GM21576 (cell line): ENCODE data around the gene ANKS4B.
"Not testable (repeated sequence)": the region's sequence is repeated elsewhere in the genome, so short reads cannot be mapped to it uniquely, and the experiment has no call there.

Source experiments
- ATAC-seq: cut with Tn5 transposase; IDR thresholded peaks from one replicate; pipeline ENCODE4 v1.9.1; 2021; ENCODE audit warnings: mild to moderate bottlenecking, moderate library complexity; ENCODE audit not compliant: unreplicated experiment

Gene ANKS4B

DNA sequence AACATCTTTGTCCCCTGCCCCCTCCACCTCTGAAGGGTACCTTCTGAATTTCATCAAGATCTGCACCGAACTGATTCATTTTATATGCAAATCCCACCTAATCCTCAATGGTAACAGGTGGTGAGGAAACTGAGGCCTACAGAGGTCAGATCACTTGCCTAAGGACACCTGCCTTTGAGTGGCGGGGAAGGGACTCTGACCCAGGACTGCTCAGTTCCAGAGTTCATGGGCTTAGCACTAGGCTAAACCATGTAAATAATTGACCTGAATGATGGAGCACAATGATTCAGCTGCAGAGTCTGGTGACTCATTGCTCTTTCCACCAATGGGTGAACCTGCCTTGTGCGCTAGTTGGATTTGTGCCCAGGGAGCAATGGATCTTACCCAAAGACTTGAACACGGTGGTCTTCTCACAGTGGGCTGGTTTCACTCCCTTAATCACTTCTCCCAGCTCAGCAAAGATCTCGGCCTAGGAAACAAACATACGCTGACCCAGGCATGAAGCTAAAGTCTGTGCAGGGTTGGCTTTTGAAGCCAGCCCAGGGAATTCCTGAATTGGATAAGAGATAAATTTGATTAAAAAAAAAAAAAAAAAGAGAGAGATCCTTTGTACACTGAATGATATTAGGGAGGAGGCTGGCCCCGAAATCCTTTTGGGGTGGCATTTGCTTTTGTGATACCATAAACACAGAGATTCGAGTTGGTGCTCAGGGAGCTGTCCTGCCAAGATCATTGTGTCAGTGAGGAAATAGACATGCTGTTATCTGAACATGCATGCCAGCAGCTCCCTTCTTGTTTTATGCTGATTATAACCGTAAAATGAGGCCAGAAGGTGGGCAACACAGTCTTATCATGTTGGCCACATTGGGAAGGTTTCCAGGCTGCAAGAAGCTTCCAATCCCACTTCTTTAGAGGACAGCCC lies 27.6 kb downstream of the ANKS4B start:
- no peak for ATAC-seq

DNA sequence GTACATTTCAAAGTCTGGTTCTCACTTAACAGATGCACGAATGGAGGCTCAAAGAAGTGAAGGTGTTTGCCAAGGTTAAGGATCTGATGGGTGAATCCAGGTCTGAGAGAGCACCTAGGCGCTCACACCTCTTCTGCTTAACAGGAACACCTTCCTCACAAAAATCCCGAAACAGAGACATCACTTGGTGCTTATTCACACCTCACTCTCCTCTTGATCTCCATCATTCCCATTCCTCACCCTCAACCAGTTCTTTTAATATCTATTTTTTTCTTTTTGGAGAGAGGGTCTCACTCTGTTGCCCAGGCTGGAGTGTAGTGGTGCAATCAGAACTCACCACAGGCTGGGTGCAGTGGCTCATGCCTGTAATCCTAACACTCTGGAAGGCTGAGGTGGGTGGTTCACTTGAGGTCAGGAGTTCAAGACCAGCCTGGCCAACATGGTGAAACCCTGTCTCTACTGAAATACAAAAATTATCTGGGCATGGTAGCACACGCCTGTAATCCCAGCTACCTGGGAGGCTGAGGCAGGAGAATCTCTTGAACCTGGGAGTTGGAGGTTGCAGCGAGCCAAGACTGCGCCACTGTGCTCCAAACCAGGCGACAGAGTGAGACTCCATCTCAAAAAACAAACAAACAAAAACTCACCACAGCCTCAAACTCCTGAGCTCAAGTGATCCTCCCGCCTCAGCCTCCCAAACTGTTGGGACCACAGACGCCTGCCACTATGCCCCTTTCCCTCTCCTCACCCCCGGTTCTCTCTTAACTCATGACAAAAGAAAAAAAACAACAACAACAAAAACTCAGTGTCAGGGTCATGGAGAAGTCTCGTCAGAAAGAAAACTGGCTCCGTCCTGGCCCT lies 29.5 kb downstream of the ANKS4B start:
- ATAC-seq = no peak

DNA sequence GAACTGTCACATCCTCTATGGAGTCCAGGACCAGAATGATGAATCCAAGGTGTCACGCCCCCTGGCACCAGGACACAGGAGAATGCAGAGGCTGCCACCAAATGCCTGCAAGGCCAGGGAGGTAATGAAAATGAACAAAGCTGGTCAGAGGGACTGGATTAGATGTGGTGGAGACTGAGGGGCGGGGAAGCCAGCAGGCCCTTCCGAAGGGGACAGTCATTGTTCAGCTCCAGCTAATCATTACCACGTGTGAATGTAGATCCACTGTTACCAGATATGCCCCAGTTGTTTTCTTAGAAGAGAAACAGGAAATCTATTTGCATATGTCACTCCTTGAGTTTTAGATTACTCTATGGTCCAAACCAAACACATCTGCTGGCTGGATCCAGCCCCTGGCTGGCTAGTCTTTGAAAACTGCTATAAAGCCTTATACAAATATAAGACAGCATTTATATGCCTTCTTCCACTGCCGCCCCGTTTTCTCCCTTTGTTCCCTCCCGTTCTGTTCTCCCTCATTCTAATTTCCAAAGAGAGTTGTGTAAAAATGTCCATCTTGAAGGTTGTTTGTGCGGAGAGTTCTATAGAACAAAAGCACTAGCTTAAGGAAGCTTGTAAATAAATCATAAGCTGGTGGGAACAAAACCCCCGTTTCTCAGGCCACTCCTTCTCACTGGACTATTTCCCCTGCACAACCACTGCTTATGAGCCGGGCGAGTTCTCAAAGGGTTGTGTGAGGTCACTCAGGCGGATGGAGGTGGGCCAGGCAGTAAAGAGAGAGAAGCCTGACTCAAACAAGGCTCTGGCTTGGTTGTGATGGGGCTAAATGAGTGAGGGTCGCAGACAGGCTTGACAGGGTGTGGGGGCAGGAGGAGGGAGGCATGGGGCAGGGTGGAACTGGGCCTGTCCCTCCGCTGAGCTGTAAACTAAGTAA lies 30.4 kb downstream of the ANKS4B start:
- ATAC-seq = peak; percentile 77

DNA sequence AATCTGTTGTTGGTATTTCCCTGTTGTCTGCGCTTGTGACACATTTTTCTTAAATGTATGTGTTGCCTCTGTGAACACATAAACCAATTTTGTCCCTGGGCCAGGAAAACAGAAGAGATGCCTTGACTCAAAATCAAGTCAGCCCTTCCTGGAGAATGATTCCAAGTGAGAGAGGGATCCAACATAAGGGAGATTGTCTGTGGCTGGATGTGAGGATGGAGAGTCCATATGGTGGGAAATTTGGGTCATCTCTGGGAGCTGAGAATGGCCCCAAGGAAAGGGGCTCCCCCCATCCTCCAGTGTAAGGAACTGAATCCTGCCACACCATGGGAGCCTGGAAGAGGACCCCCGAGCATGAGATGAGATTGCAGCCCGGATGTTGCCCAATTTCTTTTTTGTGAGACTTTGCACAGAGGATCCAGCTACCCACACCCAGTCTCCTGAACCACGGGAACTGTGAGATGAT lies 31.1 kb downstream of the ANKS4B start:
- ATAC-seq = no peak

DNA sequence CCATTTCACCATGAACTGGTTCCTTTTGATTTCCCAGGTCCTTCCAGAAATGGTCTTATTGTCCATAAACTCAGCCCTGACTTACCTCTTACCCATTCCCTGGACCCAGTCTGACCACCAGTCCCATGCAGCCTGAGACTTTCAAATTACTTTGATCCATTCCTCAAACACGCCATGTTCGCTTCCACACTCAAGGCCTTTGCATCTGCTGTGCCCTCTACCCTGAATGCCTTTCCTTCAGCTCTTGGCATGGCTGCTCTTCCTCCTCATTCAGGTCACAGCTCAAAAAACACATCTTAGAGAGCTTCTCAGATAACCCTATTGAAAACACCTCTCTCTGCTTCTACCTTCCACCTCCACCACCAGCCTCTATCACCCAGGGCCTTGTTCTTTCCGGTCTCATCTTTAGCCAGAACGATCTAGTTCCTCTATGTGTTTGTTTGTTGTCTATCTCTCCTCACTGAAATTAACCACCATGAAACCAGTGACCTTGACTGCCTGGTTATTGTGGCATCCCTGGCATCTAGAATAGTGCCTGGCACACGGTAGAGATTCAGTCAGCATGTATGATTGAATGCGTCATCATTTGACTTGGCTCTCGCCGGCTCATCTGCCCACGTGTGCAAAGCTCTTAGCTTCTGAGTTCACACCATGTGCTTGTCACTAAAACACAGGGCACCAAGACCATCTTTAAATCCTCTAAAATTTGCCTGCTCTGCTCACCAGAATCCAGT lies 31.8 kb downstream of the ANKS4B start:
- ATAC-seq = no peak

DNA sequence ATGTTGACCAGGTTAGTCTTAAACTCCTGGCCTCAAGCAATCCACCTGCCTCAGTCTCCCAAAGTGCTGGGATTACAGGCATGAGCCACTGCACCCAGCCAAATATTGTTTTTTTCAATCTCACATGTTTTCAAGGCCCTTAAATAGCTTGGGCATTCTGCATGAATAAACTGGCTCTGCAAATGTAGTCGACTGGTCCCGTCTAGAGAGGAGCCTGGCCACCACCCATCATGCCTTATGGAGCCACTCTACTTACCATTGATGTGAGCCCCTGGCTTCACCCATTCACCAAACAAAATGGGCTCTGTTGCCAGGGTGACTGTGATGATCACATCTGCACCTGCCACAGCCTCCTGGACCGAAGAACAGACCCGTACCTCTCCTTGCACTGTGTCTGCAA lies 33.8 kb downstream of the ANKS4B start:
- ATAC-seq = no peak

DNA sequence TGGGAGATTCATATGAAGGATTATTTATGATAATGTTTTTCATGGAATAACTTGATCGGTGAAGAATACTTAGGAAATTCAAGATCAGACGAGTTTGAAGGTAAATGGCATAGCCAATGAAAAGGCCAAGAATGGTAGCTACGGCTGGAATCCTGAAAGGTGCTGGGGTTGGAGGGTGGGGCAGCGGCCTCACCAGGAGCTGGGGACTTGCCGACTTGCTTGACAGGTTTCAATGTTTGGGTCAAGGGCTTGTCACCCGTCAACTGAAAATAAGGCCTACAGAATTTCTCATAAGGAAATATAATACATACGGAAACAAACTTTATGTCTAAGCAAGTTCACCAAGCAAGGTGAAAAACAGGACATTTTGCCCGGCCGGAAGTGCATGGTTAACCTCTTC lies 34.7 kb downstream of the ANKS4B start:
- ATAC-seq = no peak

DNA sequence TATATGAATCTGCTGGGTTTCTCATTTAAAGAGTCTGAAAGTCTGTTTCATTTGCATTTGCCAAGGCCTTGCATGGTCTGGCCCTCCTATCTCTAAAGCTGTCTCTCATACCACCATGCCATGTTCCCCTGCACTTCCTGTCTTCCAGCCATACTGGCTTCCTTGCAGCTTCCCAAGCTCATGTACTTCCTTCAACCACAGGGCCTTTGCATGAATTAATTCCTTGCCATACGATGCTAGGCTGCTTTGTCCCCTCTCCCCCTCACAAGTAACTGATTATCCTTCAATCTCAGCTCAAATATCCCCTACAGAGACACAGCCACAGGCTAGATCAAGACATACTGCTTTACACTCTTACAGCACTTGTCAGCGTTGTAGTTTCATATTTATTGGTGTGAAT lies 38.8 kb downstream of the ANKS4B start:
- ATAC-seq = no peak

DNA sequence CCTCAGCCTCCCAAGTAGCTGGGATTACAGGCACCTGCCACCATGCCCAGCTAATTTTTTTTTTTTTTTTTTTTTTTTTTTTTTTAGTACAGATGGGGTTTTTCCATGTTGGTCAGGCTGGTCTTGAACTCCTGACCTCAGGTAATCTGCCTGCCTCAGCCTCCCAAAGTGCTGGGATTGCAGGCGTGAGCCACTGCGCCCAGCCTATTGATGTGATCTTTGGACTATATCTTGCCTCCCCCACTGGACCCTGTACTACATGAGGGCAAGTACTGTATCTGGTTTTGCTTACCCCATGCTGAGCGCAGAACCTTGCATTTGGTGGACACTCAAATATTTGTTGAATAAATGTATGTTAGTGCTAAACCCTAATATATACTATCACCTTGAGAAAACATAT lies 39.3 kb downstream of the ANKS4B start:
- not testable (repeated sequence) for ATAC-seq

DNA sequence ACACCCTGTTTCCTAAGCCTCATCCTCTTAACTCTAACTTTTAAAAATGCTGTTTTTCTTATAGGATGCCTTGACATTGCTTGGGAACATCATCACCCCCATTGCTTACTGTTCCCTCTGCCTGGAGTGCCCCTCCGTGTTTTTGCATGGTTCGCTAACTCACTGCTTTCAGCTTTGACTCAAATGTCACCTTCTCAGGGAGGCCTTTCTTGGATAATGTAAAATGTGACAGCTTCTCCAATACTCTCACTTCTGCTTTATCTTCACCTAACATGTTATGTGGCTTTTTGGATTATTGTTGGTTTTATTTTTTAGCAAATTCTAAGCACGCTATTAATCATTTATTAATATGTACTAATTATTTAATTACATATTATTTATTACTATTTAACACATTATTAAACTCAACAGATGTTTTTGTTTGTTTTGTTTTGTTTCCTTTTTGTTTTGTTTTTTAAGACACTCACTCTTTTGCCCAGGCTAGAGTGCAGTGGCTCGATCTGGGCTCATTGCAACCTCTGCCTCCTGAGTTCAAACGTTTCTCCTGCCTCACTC lies 40.8 kb downstream of the ANKS4B start:
- no peak for ATAC-seq

DNA sequence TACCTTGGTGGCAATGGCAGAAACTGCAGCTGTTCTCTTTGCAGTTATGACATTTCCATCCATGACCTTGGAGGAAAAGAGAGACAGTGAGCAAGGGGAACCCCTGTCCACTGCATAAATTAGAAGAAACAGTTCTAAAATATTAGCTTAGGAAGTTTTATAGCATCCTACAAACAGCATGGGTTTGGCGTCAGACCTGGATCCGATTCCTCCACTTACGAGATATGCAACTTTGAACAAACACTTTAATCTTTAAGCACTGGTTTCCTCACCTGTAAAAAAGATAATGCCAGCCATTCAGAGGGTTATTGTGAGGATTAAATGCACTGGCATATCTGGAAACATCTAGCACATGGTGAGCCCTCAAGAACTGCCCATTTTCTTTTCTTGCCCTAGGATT lies 42.0 kb downstream of the ANKS4B start:
- no peak for ATAC-seq

DNA sequence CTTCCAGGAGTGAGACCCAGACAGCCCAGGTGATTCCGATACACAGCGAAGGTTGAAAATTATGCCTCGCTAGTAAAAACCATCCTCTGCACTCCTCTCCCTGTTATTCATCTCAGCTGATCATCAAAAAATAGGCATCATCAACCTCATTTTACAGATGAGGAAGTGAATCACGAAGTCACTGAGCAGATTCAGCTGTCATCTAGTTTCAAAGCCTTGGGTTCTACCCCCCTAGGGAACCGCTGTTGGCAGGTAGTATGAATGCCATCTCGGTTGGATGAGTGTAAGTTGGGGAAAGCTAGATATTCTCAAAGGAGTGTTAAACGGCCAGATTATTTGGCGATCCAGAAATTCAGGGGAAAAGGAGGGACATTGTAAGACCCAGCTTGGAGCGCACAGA lies 42.6 kb downstream of the ANKS4B start:
- no peak for ATAC-seq

DNA sequence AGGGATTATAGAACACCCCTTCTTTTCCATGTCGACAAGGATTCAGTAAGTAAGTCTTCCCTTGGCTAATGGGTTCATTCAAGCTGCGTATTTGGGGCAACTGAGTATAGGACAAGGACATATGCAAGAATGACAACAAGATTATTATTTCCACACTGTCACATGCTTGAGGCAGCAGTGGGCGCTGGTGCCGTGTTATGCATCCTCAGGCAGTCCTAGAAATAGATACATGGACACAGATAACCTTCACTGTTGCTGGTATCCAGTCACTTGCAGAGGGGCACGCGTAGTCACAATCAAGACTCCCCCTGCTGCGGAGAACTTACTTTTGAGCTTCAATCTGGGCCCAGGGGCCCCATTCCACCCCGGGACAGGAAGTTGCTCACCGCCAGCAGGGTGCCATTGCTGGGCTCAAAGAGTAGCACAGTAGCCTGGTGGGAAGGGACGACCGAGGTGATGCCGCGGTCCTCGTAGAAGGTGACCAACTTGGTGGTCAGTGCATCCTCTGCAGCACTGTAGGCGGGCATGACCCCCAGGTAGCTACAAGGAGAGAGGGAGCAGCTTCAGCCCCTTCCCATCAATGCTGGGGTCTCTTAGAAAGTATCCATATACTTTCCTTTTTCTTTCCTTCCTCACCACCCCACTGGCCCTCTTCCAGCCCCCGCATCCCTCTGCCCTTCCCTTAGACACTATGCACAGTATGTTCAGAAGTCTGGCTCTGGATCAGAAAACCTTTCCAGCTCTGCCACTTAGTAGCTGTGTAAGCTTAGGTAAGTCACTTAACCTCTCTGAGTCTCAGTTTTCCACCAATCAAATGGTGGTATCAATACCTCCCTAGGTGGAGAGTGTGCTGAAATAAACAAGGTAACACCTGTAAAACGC lies 43.8 kb downstream of the ANKS4B start:
- no peak for ATAC-seq

DNA sequence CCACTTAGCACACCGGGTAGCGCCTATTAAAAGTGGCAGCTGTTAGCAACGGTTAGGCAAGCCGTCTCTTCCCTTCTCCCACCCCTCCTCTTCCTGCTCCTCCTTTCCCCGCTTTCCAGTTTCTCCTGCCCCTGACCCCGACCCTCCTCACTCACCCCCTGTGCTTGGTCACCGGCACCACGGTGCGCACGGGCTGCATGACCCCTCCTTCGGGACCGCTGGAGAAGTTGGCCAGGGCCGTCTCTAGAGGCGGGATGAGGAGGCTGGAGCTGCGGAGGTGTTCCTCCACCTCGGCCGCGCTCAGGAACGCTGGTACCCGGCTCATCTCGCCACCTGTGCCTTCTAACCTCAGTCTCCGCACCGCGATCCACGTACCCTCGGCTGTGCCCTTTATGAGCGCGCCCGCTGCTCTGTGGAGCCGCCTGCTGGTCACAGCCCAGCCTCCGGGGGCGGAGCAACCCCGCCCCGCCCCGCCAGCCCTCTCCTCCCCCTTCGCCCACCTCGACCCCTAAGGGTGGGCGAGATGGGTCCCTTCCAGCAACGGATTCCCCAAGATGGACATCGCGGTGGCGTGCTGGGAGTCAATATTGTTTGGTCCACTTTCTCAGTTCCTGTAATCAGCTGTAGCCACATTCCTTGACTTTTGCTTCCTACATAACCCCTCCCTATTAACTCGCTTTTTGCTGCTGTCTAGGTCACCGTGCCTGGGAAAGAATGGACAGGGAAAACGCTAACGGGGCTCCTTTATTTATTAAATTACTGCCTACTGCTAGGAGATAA lies 44.6 kb downstream of the ANKS4B start, which contains the start of gene CRYM:
Gene CRYM, minus strand, starts transcription at position 364 of the 780 bp plus-strand sequence. Its CDS starts 39 bp downstream, at position 325.
- peak; percentile 49 for ATAC-seq

DNA sequence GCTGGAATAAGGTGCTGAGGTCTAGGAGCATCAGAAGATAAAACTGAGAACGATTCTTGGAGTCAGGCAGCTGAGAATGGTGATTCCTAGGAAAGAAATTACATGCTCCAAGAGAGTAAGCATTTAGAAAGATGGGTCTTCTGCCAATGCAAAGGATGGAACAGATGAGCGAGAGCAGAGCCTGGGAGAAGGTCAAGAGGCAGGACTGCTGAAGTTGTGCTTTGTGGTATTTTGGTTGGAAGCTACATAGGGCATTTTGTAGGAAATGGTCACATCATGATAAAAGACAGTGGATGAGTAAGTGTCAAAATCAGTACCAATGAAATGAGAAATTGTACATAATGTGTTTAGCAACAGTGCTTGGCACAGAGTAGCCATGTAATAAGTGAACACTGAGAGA lies 46.0 kb downstream of the ANKS4B start:
- ATAC-seq = no peak

DNA sequence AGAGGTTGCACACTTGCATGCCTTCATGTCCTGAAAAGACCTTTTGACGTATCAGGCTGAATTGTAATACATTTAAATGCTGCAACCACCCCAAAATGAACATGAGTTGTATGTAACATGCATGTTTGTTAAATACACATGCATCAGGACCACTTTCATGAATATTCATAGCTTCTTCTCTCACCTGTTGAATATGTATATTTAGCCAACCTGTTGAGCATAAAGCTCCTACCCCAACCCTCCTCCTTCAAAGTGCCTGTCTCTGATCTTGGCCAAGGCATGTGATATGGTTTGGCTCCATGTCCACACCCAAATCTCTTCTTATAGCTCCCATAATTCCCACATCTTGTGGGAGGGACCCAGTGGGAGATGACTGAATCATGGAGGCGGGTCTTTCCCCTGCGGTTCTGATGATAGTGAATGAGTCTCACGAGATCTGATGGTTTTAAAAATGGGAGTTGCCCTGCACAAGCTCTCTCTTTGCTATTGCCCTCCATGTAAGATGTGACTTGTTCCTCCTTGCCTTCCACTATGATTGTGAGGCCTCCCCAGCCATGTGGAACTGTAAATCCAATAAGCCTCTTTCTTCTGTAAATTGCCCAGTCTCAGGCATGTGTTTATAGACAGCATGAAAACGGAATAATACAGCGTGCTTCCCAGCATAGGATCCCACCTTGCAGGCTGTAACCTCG lies 48.3 kb downstream of the ANKS4B start:
- ATAC-seq = no peak
